MM.1S (cell line): Measurements from ENCODE around the gene SULT2A1.

Experiments used
- CTCF ChIP-seq: fragments of 300-600 bp; sonication (generic); IDR thresholded peaks from 2 replicates; pipeline ENCODE4 v1.5.1; 2016; ENCODE audit warnings: antibody characterized with exemption, low read length, mixed read lengths
- EZH2 ChIP-seq: fragments of 300-600 bp; sonication (generic); optimal IDR thresholded peaks from 2 replicates; pipeline ENCODE3; 2017; ENCODE audit warnings: low read depth, mild to moderate bottlenecking, antibody characterized with exemption, low read length, mixed read lengths
- EZH2phosphoT487 ChIP-seq: fragments of 300-600 bp; sonication (generic); IDR thresholded peaks from 2 replicates; pipeline ENCODE4 v1.6.1; 2018; ENCODE audit warnings: antibody characterized with exemption, low read length

- no peak for TF ChIP-seq CTCF
- no peak for TF ChIP-seq EZH2
- TF ChIP-seq EZH2phosphoT487: no peak
Observed at GRCh38 chr19:47891622-47891922, 5.5 kb upstream of the SULT2A1 start.
